ENCODE data around the gene PGGT1B.

- TF ChIP-seq CTCF (IDR thresholded peaks at IDR 0.05; ENCODE audit: insufficient read depth, low read length, poor library complexity, severe bottlenecking) (no peak), EZH2phosphoT487 (conservative IDR thresholded peaks at IDR 0.05; ENCODE audit: low read length) (no peak)
These were observed 31.1 kb downstream of the PGGT1B start for GRCh38 chr5:115231598-115231997.

Data from SU-DHL-6 (cell line).